Thyroid gland (tissue), 4 donors: ENCODE results near the gene SRSF2.

Experiments used
- CTCF ChIP-seq, 6 experiments: fragments of 200-600 bp in 3 of 6; fragments of 450-650 bp in 3 of 6; sonication (generic) in 3 of 6; IDR thresholded peaks; one replicate each; pipeline ENCODE4 v1.5.1; 2016 to 2019; ENCODE audit warnings: antibody characterized with exemption in 6 of 6, mild to moderate bottlenecking in 2 of 6, inconsistent platforms in 1 of 6, moderate library complexity in 1 of 6
- POLR2A ChIP-seq, 2 donors: fragments of 450-650 bp; IDR thresholded peaks; one replicate each; pipeline ENCODE4 v1.6.1; 2017; ENCODE audit warnings: antibody characterized with exemption in 2 of 2, mild to moderate bottlenecking in 2 of 2, moderate library complexity in 1 of 2

DNA sequence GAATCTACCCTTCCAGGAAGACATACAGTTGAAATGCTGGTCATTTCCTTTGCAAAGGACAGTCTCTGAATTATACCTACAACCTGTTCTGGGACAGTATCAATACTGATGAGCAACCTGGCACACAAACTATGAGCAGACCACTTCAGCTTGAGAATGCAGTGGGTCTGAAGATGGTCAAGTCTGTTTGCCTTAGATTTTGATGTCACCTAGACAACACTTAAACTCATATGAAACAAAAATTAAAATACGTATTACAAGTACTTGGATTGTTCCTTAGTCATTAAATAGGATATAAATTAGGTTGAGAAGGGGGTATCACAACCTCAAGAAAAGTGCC lies 3.5 kb downstream of the SRSF2 start:
- no peak for TF ChIP-seq CTCF (IDR thresholded peaks at IDR 0.05)
- no peak for TF ChIP-seq POLR2A (IDR thresholded peaks at IDR 0.05)
